Keratinocyte (primary cell): ENCODE measurements around the gene HSPG2. TPM values are rescaled to one million over a fixed set of nuclear protein-coding genes. Genes with fewer than 3 reads are reported as not detected.

Experiments
- DNase-seq: peaks from one replicate; pipeline ENCODE4 v3.0.0-alpha.2; 2011; ENCODE audit warnings: low read depth, missing footprints, low spot score
- FAIRE-seq: peaks from 2 replicates; lab custom pipeline; 2011; peaks lifted over from hg19 to GRCh38; lab: Jason Lieb, UNC
- H2AFZ ChIP-seq: 2 replicates; pipeline ENCODE4 v1.6.0; 2012; ENCODE audit warnings: low read length, control low read depth, inconsistent platforms; ENCODE audit not compliant: control insufficient read depth
- H3K27ac ChIP-seq: 2 replicates; pipeline ENCODE4 v1.5.1; 2011; ENCODE audit warnings: low read length; ENCODE audit not compliant: control insufficient read depth, insufficient read depth
- H3K27me3 ChIP-seq: 3 replicates; pipeline ENCODE4 v1.6.0; 2011; ENCODE audit warnings: low read length; ENCODE audit not compliant: control insufficient read depth, insufficient read depth; ENCODE audit errors: extremely low read depth
- H3K36me3 ChIP-seq, 2 experiments: 2 replicates in 1 of 2; 3 replicates in 1 of 2; pipeline ENCODE4 v1.5.1; 2011; ENCODE audit warnings: low read length in 2 of 2, mild to moderate bottlenecking in 1 of 2; ENCODE audit not compliant: control insufficient read depth in 2 of 2, insufficient read depth in 2 of 2; ENCODE audit errors: extremely low read depth in 1 of 2
- H3K4me1 ChIP-seq: 3 replicates; pipeline ENCODE4 v1.5.1; 2011; ENCODE audit warnings: low read length; ENCODE audit not compliant: control insufficient read depth, insufficient read depth; ENCODE audit errors: extremely low read depth
- H3K4me2 ChIP-seq: 3 replicates; pipeline ENCODE4 v1.6.0; 2011; ENCODE audit warnings: low read depth, low read length; ENCODE audit not compliant: control insufficient read depth, insufficient read depth; ENCODE audit errors: extremely low read depth
- H3K4me3 ChIP-seq, 3 experiments: fragments of 200-600 bp in 1 of 3; sonication (generic) in 1 of 3; 2 replicates in 2 of 3; 3 replicates in 1 of 3; pipeline ENCODE4 v1.5.1; 2011 to 2016; ENCODE audit warnings: low read length in 3 of 3, mild to moderate bottlenecking in 3 of 3, control low read depth in 2 of 3, inconsistent platforms in 1 of 3, low read depth in 1 of 3, mixed read lengths in 1 of 3, mixed run types in 1 of 3, moderate library complexity in 1 of 3; ENCODE audit not compliant: control insufficient read depth in 2 of 3, insufficient read depth in 2 of 3; ENCODE audit errors: extremely low read depth in 1 of 3
- H3K79me2 ChIP-seq: 2 replicates; pipeline ENCODE4 v1.6.0; 2012; ENCODE audit warnings: low read length; ENCODE audit not compliant: control insufficient read depth, insufficient read depth
- H3K9ac ChIP-seq: 3 replicates; pipeline ENCODE4 v1.6.0; 2011; ENCODE audit warnings: low read length; ENCODE audit not compliant: control insufficient read depth, insufficient read depth; ENCODE audit errors: extremely low read depth
- H3K9me1 ChIP-seq: 3 replicates; pipeline ENCODE4 v1.6.0; 2011; ENCODE audit warnings: low read length; ENCODE audit not compliant: control insufficient read depth, insufficient read depth; ENCODE audit errors: extremely low read depth
- H3K9me3 ChIP-seq: 2 replicates; pipeline ENCODE4 v1.5.1; 2012; ENCODE audit warnings: low read depth, low read length; ENCODE audit not compliant: control insufficient read depth
- H4K20me1 ChIP-seq: 3 replicates; pipeline ENCODE4 v1.6.0; 2011; ENCODE audit warnings: low read length; ENCODE audit not compliant: control insufficient read depth, insufficient read depth; ENCODE audit errors: extremely low read depth
- EZH2 ChIP-seq: IDR thresholded peaks from one replicate; pipeline ENCODE4 v1.6.1; 2012; ENCODE audit warnings: inconsistent platforms, mild to moderate bottlenecking, low read length, moderate library complexity
- dilution Hi-C: fragments of 300-500 bp; cut with MboI; formaldehyde crosslinking; loops from one replicate; pipeline ENCODE4 v1.7.0; 2020; ENCODE audit warnings: low sequenced_read_pairs; ENCODE audit not compliant: extremely low pct_ligation_motif_present
- polyA plus RNA-seq, 5 experiments: library from polyadenylated mRNA; depleted of rRNA in 3 of 5; stranded (reverse) in 3 of 5; stranded (forward) in 1 of 5; unstranded in 1 of 5; fragments of >200 nt; gene quantifications; 1 replicate in 1 of 5; 2 replicates in 3 of 5; 3 replicates in 1 of 5; pipeline versions ENCODE4 v1.2.1 to v1.2.3, GENCODE V29; 2011 to 2012; ENCODE audit warnings: missing spikeins in 2 of 5, low read depth in 1 of 5, low replicate concordance in 1 of 5
- TF ChIP-seq, protein P1 (sequence below), 3 experiments: IDR thresholded peaks in 1 of 3; conservative IDR thresholded peaks in 1 of 3; optimal IDR thresholded peaks in 1 of 3; 2 replicates in 2 of 3; 3 replicates in 1 of 3; pipeline versions ENCODE3 to v1.5.1; 2011; ENCODE audit warnings: low read length in 3 of 3, mild to moderate bottlenecking in 3 of 3, moderate library complexity in 2 of 3, control low read depth in 1 of 3, inconsistent platforms in 1 of 3; ENCODE audit not compliant: insufficient read depth in 2 of 3; ENCODE audit errors: extremely low read depth in 1 of 3

Gene HSPG2
- polyA plus RNA-seq, 1 donor (not counting 4 experiments of a cell fraction or from before 2014, with no cell fraction given) = 9.0 TPM

DNA sequence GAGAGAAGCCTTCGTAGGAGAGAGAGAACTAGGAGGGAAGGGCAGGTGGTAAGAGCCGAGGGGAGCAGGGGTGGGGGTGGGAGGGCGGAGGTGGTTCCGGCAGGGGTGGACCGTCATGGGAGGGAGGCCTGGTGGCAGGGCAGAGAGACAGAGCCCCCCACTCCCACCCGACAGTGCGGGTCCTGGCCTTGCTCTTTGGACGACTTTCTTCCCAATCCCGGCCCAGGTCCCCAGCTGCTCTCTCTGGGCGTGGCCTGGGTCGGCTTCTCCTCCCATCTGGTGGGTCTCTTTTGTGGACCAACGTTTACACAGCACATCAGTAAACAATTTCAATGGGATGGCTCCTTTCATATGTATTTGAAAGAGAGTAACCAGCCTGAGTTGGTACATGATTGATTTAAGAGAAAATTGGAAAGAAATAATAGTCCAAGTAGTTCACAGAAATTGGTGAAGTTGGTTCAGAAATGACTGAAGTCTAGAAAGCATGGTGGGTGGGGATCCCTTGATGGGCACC, 68.1 kb downstream of the HSPG2 start:
- H3K27ac ChIP-seq = no peak overlapping the region
- TF ChIP-seq, protein P1, sequence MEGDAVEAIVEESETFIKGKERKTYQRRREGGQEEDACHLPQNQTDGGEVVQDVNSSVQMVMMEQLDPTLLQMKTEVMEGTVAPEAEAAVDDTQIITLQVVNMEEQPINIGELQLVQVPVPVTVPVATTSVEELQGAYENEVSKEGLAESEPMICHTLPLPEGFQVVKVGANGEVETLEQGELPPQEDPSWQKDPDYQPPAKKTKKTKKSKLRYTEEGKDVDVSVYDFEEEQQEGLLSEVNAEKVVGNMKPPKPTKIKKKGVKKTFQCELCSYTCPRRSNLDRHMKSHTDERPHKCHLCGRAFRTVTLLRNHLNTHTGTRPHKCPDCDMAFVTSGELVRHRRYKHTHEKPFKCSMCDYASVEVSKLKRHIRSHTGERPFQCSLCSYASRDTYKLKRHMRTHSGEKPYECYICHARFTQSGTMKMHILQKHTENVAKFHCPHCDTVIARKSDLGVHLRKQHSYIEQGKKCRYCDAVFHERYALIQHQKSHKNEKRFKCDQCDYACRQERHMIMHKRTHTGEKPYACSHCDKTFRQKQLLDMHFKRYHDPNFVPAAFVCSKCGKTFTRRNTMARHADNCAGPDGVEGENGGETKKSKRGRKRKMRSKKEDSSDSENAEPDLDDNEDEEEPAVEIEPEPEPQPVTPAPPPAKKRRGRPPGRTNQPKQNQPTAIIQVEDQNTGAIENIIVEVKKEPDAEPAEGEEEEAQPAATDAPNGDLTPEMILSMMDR (optimal IDR thresholded peaks at IDR 0.05 in 1 of 3, IDR thresholded peaks at IDR 0.05 in 1 of 3, conservative IDR thresholded peaks at IDR 0.05 in 1 of 3; ENCODE audit: extremely low read depth in 1 of 3, insufficient read depth in 2 of 3, low read length in 3 of 3) = no peak
- TF ChIP-seq EZH2 = no peak
- no peaks in the 10 kb centered on the region for H4K20me1 ChIP-seq
- DNase-seq (no peak), FAIRE-seq (no peak)
- peaks cover 18 to 45% of the 10 kb centered on the region in 2 experiments for H3K36me3 ChIP-seq
- no peaks in the 10 kb centered on the region for H3K27me3 ChIP-seq
- H3K4me2 ChIP-seq = no peak overlapping the region
- no peak overlapping the region for H3K4me3 ChIP-seq
- no peak overlapping the region for H2AFZ ChIP-seq
- dilution Hi-C loops = no loop called here
- no peak overlapping the region for H3K9ac ChIP-seq
- H3K4me1 ChIP-seq = peaks cover 14% of the 10 kb centered on the region
- peaks cover 2% of the 10 kb centered on the region for H3K9me1 ChIP-seq
- H3K79me2 ChIP-seq = no peaks in the 10 kb centered on the region
- no peaks in the 10 kb centered on the region for H3K9me3 ChIP-seq

DNA sequence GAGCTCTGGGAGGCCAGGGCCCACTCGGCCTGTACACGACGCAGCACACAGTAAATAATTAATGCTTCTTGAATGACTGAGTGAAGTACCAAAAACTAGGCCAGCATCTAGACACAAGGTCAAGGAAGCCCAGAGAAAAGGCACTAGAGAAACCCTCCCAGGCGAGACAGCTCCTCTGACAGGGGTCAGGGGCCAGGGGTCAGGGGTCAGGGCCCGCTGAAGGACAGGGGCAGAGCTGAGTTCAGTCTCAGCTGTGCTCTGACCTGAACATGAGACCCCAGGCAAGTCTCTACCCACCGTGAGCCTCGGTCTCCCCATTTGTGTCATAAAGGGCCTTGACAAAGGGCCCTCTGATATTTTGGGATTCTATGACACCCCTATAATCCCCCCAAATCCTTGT, 68.6 kb downstream of the HSPG2 start:
- peaks cover 14% of the 10 kb centered on the region for H3K4me1 ChIP-seq
- H3K9ac ChIP-seq = no peak overlapping the region
- no peaks in the 10 kb centered on the region for H4K20me1 ChIP-seq
- no peaks in the 10 kb centered on the region for H3K9me3 ChIP-seq
- H3K9me1 ChIP-seq = peaks cover 2% of the 10 kb centered on the region
- TF ChIP-seq EZH2 = no peak
- dilution Hi-C loops = no loop called here
- no peaks in the 10 kb centered on the region for H3K79me2 ChIP-seq
- no peak overlapping the region for H3K4me3 ChIP-seq
- no peak for FAIRE-seq
- no peak overlapping the region for H3K27ac ChIP-seq
- no peak for DNase-seq
- no peak overlapping the region for H3K4me2 ChIP-seq
- H3K27me3 ChIP-seq = no peaks in the 10 kb centered on the region
- peaks cover 18 to 44% of the 10 kb centered on the region in 2 experiments for H3K36me3 ChIP-seq
- no peak overlapping the region for H2AFZ ChIP-seq
